ENCODE measurements around the gene ZMIZ2.
A peak's percentile ranks its signal among the peaks of the same experiment; 100 is the strongest.
"Not testable (repeated sequence)": the region's sequence is repeated elsewhere in the genome, so short reads cannot be mapped to it uniquely, and the experiment has no call there.

ZMIZ2 gene
- 69.3 to 133 (median 93.4) reads per million in 3 donors for total RNA-seq

- H3K9me3 ChIP-seq (ENCODE audit: control insufficient read depth, low read length) = no peaks in the 10 kb centered on the region
- no peaks in the 10 kb centered on the region for H3K36me3 ChIP-seq (ENCODE audit: control insufficient read depth, insufficient read depth, low read length)
- H3K4me1 ChIP-seq (ENCODE audit: control insufficient read depth, insufficient read depth, low read length, poor library complexity, severe bottlenecking) = peaks cover 27% of the 10 kb centered on the region
- peak; percentile 83 to 85 (median 84) for DNase-seq
- H3K27me3 ChIP-seq (replicated peaks; ENCODE audit: control insufficient read depth, insufficient read depth, low read length, poor library complexity, severe bottlenecking) = no peaks in the 10 kb centered on the region
- H3K27ac ChIP-seq (ENCODE audit: insufficient read depth, low read length, poor library complexity, severe bottlenecking) = peak within 1 kb of the TSS; percentile 93
- H3K4me3 ChIP-seq (ENCODE audit: insufficient read depth, low read depth, low read length, poor library complexity, severe bottlenecking) = peak within 1 kb of the TSS; percentile 89
These were observed at the start of gene ZMIZ2 for GRCh38 chr7:44748045-44748947. ZMIZ2 (plus strand) TSS chr7:44748847; CDS start chr7:44756250, 7,403 bp downstream.

GRCh38 chr7:44699598-44699997 is 49.0 kb upstream of the ZMIZ2 start:
- H3K36me3 ChIP-seq (ENCODE audit: control insufficient read depth, insufficient read depth, low read length) = peaks cover 64% of the 10 kb centered on the region
- not testable (repeated sequence) for H3K27me3 ChIP-seq (replicated peaks; ENCODE audit: control insufficient read depth, insufficient read depth, low read length, poor library complexity, severe bottlenecking)

DNA sequence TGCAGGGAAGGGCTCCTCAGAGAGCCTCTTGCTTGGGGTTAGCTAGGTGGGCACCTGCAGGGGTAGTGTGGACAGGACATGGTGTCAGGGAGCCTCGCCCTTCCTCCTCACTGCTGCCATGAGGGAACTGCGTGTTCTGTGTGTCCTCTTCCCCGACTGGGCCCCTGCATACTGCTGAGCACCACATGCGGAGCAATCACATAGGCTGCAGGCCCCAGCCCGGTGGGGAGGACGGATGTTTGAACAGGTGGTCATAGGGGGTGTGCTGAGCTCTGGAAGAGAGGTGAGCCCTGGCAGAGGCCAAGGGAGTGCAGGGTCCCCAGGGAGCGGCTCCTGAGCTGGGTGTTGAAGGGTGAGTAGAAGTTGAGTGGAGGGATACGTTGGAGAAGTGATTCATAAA is 48.3 kb upstream of the ZMIZ2 start:
- peaks cover 58% of the 10 kb centered on the region for H3K36me3 ChIP-seq (ENCODE audit: control insufficient read depth, insufficient read depth, low read length)
- DNase-seq = no peak

More at GRCh38 chr7:44699598-44699997, 49.0 kb upstream of the ZMIZ2 start:
- H3K27ac ChIP-seq (ENCODE audit: insufficient read depth, low read length, poor library complexity, severe bottlenecking); DNase-seq; H3K4me3 ChIP-seq (ENCODE audit: insufficient read depth, low read depth, low read length, poor library complexity, severe bottlenecking); H3K4me1 ChIP-seq (ENCODE audit: control insufficient read depth, insufficient read depth, low read length, poor library complexity, severe bottlenecking); H3K9me3 ChIP-seq (ENCODE audit: control insufficient read depth, low read length): not testable (repeated sequence)

DNA sequence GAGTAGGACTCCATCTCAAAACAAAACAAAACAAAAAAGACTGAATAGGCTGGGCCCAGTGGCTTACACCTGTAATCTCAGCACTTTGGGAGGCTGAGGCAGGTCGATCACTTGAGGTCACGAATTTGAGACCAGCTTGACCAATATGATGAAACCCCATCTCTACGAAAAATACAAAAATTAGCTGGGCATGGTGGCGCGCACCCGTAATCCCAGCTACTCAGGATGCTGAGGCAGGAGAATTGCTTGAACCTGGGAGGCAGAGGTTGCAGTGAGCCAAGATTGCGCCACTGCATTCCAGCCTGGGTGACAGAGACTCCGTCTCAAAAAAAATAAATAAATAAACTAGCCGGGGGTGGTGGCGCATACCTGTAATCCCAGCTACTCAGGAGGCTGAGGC is 45.3 kb upstream of the ZMIZ2 start:
- peaks cover 45% of the 10 kb centered on the region for H3K36me3 ChIP-seq (ENCODE audit: control insufficient read depth, insufficient read depth, low read length)
- H3K9me3 ChIP-seq (ENCODE audit: control insufficient read depth, low read length); H3K27ac ChIP-seq (ENCODE audit: insufficient read depth, low read length, poor library complexity, severe bottlenecking); DNase-seq; H3K4me3 ChIP-seq (ENCODE audit: insufficient read depth, low read depth, low read length, poor library complexity, severe bottlenecking); H3K4me1 ChIP-seq (ENCODE audit: control insufficient read depth, insufficient read depth, low read length, poor library complexity, severe bottlenecking); H3K27me3 ChIP-seq (replicated peaks; ENCODE audit: control insufficient read depth, insufficient read depth, low read length, poor library complexity, severe bottlenecking): not testable (repeated sequence)

More for the DNA sequence above, 48.3 kb upstream of the ZMIZ2 start:
- no peak overlapping the region for H3K27ac ChIP-seq (ENCODE audit: insufficient read depth, low read length, poor library complexity, severe bottlenecking)
- H3K4me1 ChIP-seq (ENCODE audit: control insufficient read depth, insufficient read depth, low read length, poor library complexity, severe bottlenecking) = no peaks in the 10 kb centered on the region
- no peaks in the 10 kb centered on the region for H3K9me3 ChIP-seq (ENCODE audit: control insufficient read depth, low read length)
- no peak overlapping the region for H3K4me3 ChIP-seq (ENCODE audit: insufficient read depth, low read depth, low read length, poor library complexity, severe bottlenecking)
- no peaks in the 10 kb centered on the region for H3K27me3 ChIP-seq (replicated peaks; ENCODE audit: control insufficient read depth, insufficient read depth, low read length, poor library complexity, severe bottlenecking)

GRCh38 chr7:44703921-44704320 is 44.7 kb upstream of the ZMIZ2 start:
- DNase-seq = no peak
- Histone ChIP-seq H3K27me3 (replicated peaks; ENCODE audit: control insufficient read depth, insufficient read depth, low read length, poor library complexity, severe bottlenecking) (no peaks in the 10 kb centered on the region), H3K27ac (ENCODE audit: insufficient read depth, low read length, poor library complexity, severe bottlenecking) (no peak overlapping the region), H3K36me3 (ENCODE audit: control insufficient read depth, insufficient read depth, low read length) (peaks cover 49% of the 10 kb centered on the region), H3K9me3 (ENCODE audit: control insufficient read depth, low read length) (no peaks in the 10 kb centered on the region), H3K4me3 (ENCODE audit: insufficient read depth, low read depth, low read length, poor library complexity, severe bottlenecking) (no peak overlapping the region), H3K4me1 (ENCODE audit: control insufficient read depth, insufficient read depth, low read length, poor library complexity, severe bottlenecking) (no peaks in the 10 kb centered on the region)

DNA sequence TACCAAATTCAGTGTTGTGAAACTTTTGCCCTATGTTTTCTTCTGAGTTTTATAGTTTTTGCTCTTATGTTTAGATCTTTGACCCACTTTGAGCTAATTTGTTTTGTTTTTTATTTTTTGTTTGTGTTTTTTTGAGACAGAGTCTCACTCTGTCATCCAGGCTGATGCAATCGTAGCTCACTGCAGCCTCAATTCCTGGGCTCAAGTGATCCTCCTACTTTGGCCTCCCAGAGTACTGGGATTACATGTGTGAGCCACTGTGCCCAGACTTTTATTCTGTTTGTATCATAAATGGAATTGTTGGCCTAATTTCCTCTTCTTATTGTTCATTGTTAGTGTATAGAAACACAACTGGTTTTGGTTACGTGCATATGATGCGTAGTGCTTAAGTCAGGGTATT is 43.2 kb upstream of the ZMIZ2 start:
- no peaks in the 10 kb centered on the region for H3K4me1 ChIP-seq (ENCODE audit: control insufficient read depth, insufficient read depth, low read length, poor library complexity, severe bottlenecking)
- peaks cover 42% of the 10 kb centered on the region for H3K36me3 ChIP-seq (ENCODE audit: control insufficient read depth, insufficient read depth, low read length)
- DNase-seq = no peak
- H3K4me3 ChIP-seq (ENCODE audit: insufficient read depth, low read depth, low read length, poor library complexity, severe bottlenecking) = no peak overlapping the region
- H3K27ac ChIP-seq (ENCODE audit: insufficient read depth, low read length, poor library complexity, severe bottlenecking) = no peak overlapping the region
- H3K27me3 ChIP-seq (replicated peaks; ENCODE audit: control insufficient read depth, insufficient read depth, low read length, poor library complexity, severe bottlenecking) = no peaks in the 10 kb centered on the region
- H3K9me3 ChIP-seq (ENCODE audit: control insufficient read depth, low read length) = no peaks in the 10 kb centered on the region

DNA sequence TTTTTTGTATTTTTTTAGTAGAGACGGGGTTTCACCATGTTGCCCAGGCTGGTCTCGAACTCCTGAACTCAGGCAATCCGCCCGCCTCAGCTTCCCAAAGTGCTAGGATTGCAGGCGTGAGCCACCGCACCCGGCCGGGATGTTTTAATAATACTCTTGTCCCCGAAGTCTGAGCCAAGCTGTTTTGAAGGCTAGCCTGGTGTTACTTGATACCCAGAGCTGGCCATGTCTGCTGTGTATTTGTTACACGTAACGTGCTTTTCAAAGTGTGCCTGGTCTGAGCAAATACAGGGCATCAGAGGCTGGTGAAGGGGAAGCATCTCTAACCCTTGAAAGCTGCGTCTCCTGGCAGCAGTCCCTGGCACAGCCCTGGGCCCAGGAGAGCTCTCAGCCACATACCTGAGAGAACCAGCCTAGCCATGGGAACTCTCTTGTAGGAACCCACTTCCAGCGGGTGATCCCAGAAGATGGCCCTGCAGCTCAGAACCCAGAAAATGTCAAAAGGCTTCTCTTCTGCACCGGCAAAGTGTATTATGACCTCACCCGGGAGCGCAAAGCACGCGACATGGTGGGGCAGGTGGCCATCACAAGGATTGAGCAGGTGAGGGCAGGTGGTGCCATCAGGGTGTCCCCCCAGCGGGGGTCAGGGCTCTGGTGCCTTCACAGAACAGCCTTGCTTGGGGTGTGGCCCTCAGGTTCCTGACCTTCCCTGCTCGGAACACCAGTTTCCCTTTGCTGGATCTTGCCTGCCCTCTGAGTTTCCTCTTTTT is 41.7 kb upstream of the ZMIZ2 start:
- Histone ChIP-seq H3K9me3 (ENCODE audit: control insufficient read depth, low read length) (no peaks in the 10 kb centered on the region), H3K4me1 (ENCODE audit: control insufficient read depth, insufficient read depth, low read length, poor library complexity, severe bottlenecking) (peaks cover 1% of the 10 kb centered on the region), H3K4me3 (ENCODE audit: insufficient read depth, low read depth, low read length, poor library complexity, severe bottlenecking) (no peak overlapping the region), H3K27ac (ENCODE audit: insufficient read depth, low read length, poor library complexity, severe bottlenecking) (no peak overlapping the region), H3K36me3 (ENCODE audit: control insufficient read depth, insufficient read depth, low read length) (peaks cover 29% of the 10 kb centered on the region), H3K27me3 (replicated peaks; ENCODE audit: control insufficient read depth, insufficient read depth, low read length, poor library complexity, severe bottlenecking) (no peaks in the 10 kb centered on the region)
- DNase-seq = no peak

DNA sequence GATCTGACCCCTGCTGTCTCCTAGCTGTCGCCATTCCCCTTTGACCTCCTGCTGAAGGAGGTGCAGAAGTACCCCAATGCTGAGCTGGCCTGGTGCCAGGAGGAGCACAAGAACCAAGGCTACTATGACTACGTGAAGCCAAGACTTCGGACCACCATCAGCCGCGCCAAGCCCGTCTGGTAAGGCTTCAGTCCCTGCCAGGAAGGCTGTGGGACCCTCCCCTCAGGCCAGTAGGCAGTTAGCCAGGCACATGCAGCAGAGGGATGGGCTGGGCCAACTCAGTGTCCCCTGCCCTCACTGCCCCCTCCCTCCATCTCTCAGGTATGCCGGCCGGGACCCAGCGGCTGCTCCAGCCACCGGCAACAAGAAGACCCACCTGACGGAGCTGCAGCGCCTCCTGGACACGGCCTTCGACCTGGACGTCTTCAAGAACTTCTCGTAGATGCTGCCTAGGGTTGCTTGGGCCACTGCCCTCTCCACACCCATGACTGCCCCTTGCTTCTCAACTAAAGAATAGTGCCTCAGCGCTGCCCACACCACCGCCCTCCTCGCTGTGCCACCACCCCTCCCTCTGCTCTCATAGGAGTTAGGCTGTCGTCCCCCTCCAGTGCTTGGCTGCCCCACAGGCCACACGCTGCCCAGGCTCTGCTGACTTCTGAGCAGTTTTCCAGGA is 41.0 kb upstream of the ZMIZ2 start:
- H3K36me3 ChIP-seq (ENCODE audit: control insufficient read depth, insufficient read depth, low read length) = peaks cover 26% of the 10 kb centered on the region
- H3K9me3 ChIP-seq (ENCODE audit: control insufficient read depth, low read length) = no peaks in the 10 kb centered on the region
- peaks cover 6% of the 10 kb centered on the region for H3K4me1 ChIP-seq (ENCODE audit: control insufficient read depth, insufficient read depth, low read length, poor library complexity, severe bottlenecking)
- DNase-seq = no peak
- no peaks in the 10 kb centered on the region for H3K27me3 ChIP-seq (replicated peaks; ENCODE audit: control insufficient read depth, insufficient read depth, low read length, poor library complexity, severe bottlenecking)
- no peak overlapping the region for H3K4me3 ChIP-seq (ENCODE audit: insufficient read depth, low read depth, low read length, poor library complexity, severe bottlenecking)
- H3K27ac ChIP-seq (ENCODE audit: insufficient read depth, low read length, poor library complexity, severe bottlenecking) = no peak overlapping the region

DNA sequence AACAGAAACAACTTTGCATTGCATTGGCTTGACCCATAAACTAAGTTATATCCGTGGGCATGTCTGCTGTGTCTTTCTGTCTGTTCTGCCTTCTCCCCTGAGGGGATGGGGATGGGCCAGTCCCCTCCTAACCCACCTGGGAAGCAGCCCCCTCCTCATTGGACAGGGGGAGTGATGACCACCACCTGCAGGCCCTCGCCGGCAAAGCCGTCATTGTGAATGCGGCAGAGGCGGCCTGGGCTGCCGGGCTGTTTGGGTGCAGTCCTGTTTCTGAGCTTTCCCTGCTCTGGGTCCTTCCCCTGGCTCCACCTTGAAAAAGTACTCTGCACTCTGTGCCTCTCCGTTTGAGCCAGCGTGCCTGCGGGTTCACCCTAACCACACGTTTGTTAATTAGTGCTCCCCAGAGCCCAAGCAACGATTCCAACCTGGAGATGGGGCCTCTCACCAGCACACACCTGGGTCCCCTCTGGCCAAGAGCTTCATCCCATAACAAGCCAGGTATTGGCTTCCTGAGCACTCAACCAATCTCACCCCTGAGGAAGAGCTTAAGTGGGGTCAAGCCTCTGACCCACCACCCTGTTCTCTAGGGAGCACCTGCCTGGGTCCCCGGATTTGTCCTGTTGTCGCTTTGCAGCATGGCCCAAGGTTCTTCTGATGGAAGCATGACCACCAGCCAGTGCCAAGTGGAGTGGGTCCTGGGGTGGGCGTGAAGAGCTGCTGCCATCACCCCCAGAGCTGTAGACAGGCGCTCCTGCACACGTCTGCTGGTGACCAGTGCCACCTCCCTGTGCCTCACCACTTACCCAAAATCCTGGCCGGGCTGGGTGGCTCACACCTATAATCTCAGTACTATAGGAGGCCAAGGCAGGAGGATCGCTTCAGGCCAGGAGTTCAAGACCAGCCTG is 39.4 kb upstream of the ZMIZ2 start:
- no peak for DNase-seq
- Histone ChIP-seq H3K9me3 (ENCODE audit: control insufficient read depth, low read length) (no peaks in the 10 kb centered on the region), H3K4me3 (ENCODE audit: insufficient read depth, low read depth, low read length, poor library complexity, severe bottlenecking) (no peak overlapping the region), H3K4me1 (ENCODE audit: control insufficient read depth, insufficient read depth, low read length, poor library complexity, severe bottlenecking) (peaks cover 6% of the 10 kb centered on the region), H3K27ac (ENCODE audit: insufficient read depth, low read length, poor library complexity, severe bottlenecking) (no peak overlapping the region), H3K27me3 (replicated peaks; ENCODE audit: control insufficient read depth, insufficient read depth, low read length, poor library complexity, severe bottlenecking) (no peaks in the 10 kb centered on the region), H3K36me3 (ENCODE audit: control insufficient read depth, insufficient read depth, low read length) (peaks cover 26% of the 10 kb centered on the region)
